GM08714 (cell line): Measurements from ENCODE around the gene RPS19BP1.
A peak's percentile ranks its signal among the peaks of the same experiment; 100 is the strongest.

Source experiments
- H3K4me3 ChIP-seq: fragments of 200-500 bp; sonication (Bioruptor generic); 2 replicates; pipeline ENCODE4 v1.5.1; 2014; ENCODE audit warnings: mild to moderate bottlenecking, low read length, inconsistent platforms
- ZNF274 ChIP-seq: IDR thresholded peaks from 2 replicates; pipeline ENCODE4 v1.6.1; 2012; ENCODE audit warnings: mild to moderate bottlenecking, low read depth, low read length

Gene RPS19BP1

GRCh38 chr22:39527481-39527961 is 5.0 kb downstream of the RPS19BP1 start:
- TF ChIP-seq ZNF274: no peak
- H3K4me3 ChIP-seq: no peak overlapping the region

- no peak overlapping the region for H3K4me3 ChIP-seq
- TF ChIP-seq ZNF274: no peak
Measured at GRCh38 chr22:39526736-39527171, 5.8 kb downstream of the RPS19BP1 start.

GRCh38 chr22:39525658-39525975 is 6.9 kb downstream of the RPS19BP1 start:
- no peak for TF ChIP-seq ZNF274
- H3K4me3 ChIP-seq: no peak overlapping the region

GRCh38 chr22:39524753-39525657 is 7.5 kb downstream of the RPS19BP1 start:
- H3K4me3 ChIP-seq: no peak overlapping the region
- no peak for TF ChIP-seq ZNF274

GRCh38 chr22:39524089-39524752 is 8.3 kb downstream of the RPS19BP1 start:
- no peak overlapping the region for H3K4me3 ChIP-seq
- no peak for TF ChIP-seq ZNF274

GRCh38 chr22:39522567-39523300 is 9.8 kb downstream of the RPS19BP1 start:
- TF ChIP-seq ZNF274: no peak

GRCh38 chr22:39522091-39522490 is 10.5 kb downstream of the RPS19BP1 start:
- peak overlapping the region; percentile 86 for H3K4me3 ChIP-seq

More at GRCh38 chr22:39522567-39523300, 9.8 kb downstream of the RPS19BP1 start:
- H3K4me3 ChIP-seq: peak overlapping the region; percentile 86

GRCh38 chr22:39521106-39521885 is 11.3 kb downstream of the RPS19BP1 start:
- H3K4me3 ChIP-seq: peak overlapping the region; percentile 86

- TF ChIP-seq ZNF274: no peak
- peak within 1 kb of the TSS; percentile 86 for H3K4me3 ChIP-seq
Measured at GRCh38 chr22:39520226-39521105, 12.1 kb downstream of the RPS19BP1 start, which contains the start of gene ATF4. ATF4 (plus strand) TSS chr22:39520562; CDS start chr22:39521446, 884 bp downstream.

- no peak for TF ChIP-seq ZNF274
- peak overlapping the region; percentile 78 for H3K4me3 ChIP-seq
Measured at GRCh38 chr22:39519681-39520225, 12.8 kb downstream of the RPS19BP1 start.

GRCh38 chr22:39518996-39519680 is 13.4 kb downstream of the RPS19BP1 start:
- TF ChIP-seq ZNF274: no peak
- H3K4me3 ChIP-seq: peak overlapping the region; percentile 78
